Measurements from ENCODE around the gene ATP11B.

ATP11B gene

GRCh38 chr3:182787302-182788036 is 5.8 kb upstream of the ATP11B start:
- Histone ChIP-seq H3K36me3 (replicated peaks) (no peaks in the 10 kb centered on the region), H3K27ac (no peak overlapping the region), H3K27me3 (replicated peaks) (no peaks in the 10 kb centered on the region), H3K4me3 (ENCODE audit: low read depth, low read length) (no peak overlapping the region)
- in situ Hi-C loops (cut with HindIII; ENCODE audit: low pct_ligation_motif_present, low sequenced_read_pairs), result no loop called here
- no peak for TF ChIP-seq CTCF (IDR thresholded peaks at IDR 0.05; ENCODE audit: low read depth, low read length, missing control alignments)
- peak; percentile 40 for DNase-seq

GRCh38 chr3:182789371-182789770 is 3.9 kb upstream of the ATP11B start:
- Histone ChIP-seq H3K27ac (no peak overlapping the region), H3K36me3 (replicated peaks) (no peaks in the 10 kb centered on the region), H3K27me3 (replicated peaks) (no peaks in the 10 kb centered on the region), H3K4me3 (ENCODE audit: low read depth, low read length) (no peak overlapping the region)
- no peak for DNase-seq
- in situ Hi-C loops (cut with HindIII; ENCODE audit: low pct_ligation_motif_present, low sequenced_read_pairs), result no loop called here
- no peak for TF ChIP-seq CTCF (IDR thresholded peaks at IDR 0.05; ENCODE audit: low read depth, low read length, missing control alignments)

GRCh38 chr3:182790612-182791011 is 2.7 kb upstream of the ATP11B start:
- DNase-seq, result no peak
- H3K27ac ChIP-seq, result no peak overlapping the region
- in situ Hi-C loops (cut with HindIII; ENCODE audit: low pct_ligation_motif_present, low sequenced_read_pairs), result no loop called here
- no peak for TF ChIP-seq CTCF (IDR thresholded peaks at IDR 0.05; ENCODE audit: low read depth, low read length, missing control alignments)
- no peak overlapping the region for H3K4me3 ChIP-seq (ENCODE audit: low read depth, low read length)
- no peaks in the 10 kb centered on the region for H3K36me3 ChIP-seq (replicated peaks)
- H3K27me3 ChIP-seq (replicated peaks), result no peaks in the 10 kb centered on the region

GRCh38 chr3:182793663-182794454 is 555 bp downstream of the ATP11B start:
- peak; percentile 20 for DNase-seq
- no peak for TF ChIP-seq CTCF (IDR thresholded peaks at IDR 0.05; ENCODE audit: low read depth, low read length, missing control alignments)
- in situ Hi-C loops (cut with HindIII; ENCODE audit: low pct_ligation_motif_present, low sequenced_read_pairs), result no loop called here
- no peaks in the 10 kb centered on the region for H3K27me3 ChIP-seq (replicated peaks)
- peak overlapping the region; percentile 88 for H3K4me3 ChIP-seq (ENCODE audit: low read depth, low read length)
- peak overlapping the region; percentile 65 for H3K27ac ChIP-seq
- no peaks in the 10 kb centered on the region for H3K36me3 ChIP-seq (replicated peaks)

GRCh38 chr3:182794455-182795388 is 1.4 kb downstream of the ATP11B start:
- DNase-seq, result no peak
- H3K36me3 ChIP-seq (replicated peaks), result no peaks in the 10 kb centered on the region
- in situ Hi-C loops (cut with HindIII; ENCODE audit: low pct_ligation_motif_present, low sequenced_read_pairs), result no loop called here

More at GRCh38 chr3:182794455-182795388, 1.4 kb downstream of the ATP11B start:
- Histone ChIP-seq H3K4me3 (ENCODE audit: low read depth, low read length) (peak overlapping the region; percentile 88), H3K27me3 (replicated peaks) (no peaks in the 10 kb centered on the region), H3K27ac (peak overlapping the region; percentile 65)
- no peak for TF ChIP-seq CTCF (IDR thresholded peaks at IDR 0.05; ENCODE audit: low read depth, low read length, missing control alignments)
